Measurements from ENCODE around the gene AGPS. TPM values are rescaled to one million over a fixed set of nuclear protein-coding genes. Genes with fewer than 3 reads are reported as not detected.

AGPS gene
- total and polyA plus RNA-seq, 10 of the 15 experiments (the other 5 are each of a cell fraction or from before 2014, with no cell fraction given), result 7.9 to 54.2 (median 38.7) TPM

- POLR2A ChIA-PET, result interaction anchor here (0.6 to 1.2 kb wide), 5 partner anchors 14 to 383 kb away, joined by 3 to 5 read pairs (median 3); partner anchors contain the start of gene AGPS
- peaks cover 37% of the 10 kb centered on the region for H3K79me2 ChIP-seq (ENCODE audit: control insufficient read depth, insufficient read depth, low read length)
- ATAC-seq, result no peak
These were observed 13.6 kb downstream of the AGPS start for GRCh38 chr2:177406182-177406581.

More at GRCh38 chr2:177406182-177406581, 13.6 kb downstream of the AGPS start:
- Histone ChIP-seq H3K4me3 (no peak overlapping the region), H3K36me3 (ENCODE audit: control insufficient read depth in 2 of 2, insufficient read depth in 2 of 2, low read length in 1 of 2) (no peaks in the 10 kb centered on the region), H3K4me1 (ENCODE audit: control insufficient read depth, insufficient read depth, low read length) (no peaks in the 10 kb centered on the region), H4K20me1 (ENCODE audit: control insufficient read depth, insufficient read depth) (no peaks in the 10 kb centered on the region), H3K27ac (ENCODE audit: control insufficient read depth, insufficient read depth) (no peak overlapping the region), H2AFZ (ENCODE audit: control insufficient read depth, low read depth, low read length) (no peak overlapping the region), H3K9me3 (replicated peaks; ENCODE audit: control insufficient read depth, insufficient read depth, low read length) (no peaks in the 10 kb centered on the region; the same call in 2 of the 3 replicates), H3K9ac (ENCODE audit: control insufficient read depth, insufficient read depth, low read length) (no peak overlapping the region), H3K4me2 (ENCODE audit: control insufficient read depth, insufficient read depth) (no peak overlapping the region), H3K27me3 (replicated peaks in 1 of 2; ENCODE audit: control insufficient read depth in 2 of 2, insufficient read depth in 2 of 2, low read length in 1 of 2) (no peaks in the 10 kb centered on the region)
- DNase-seq (ENCODE audit: low read depth, low spot score) (no peak), FAIRE-seq (no peak)
- SMC1A ChIA-PET (ENCODE audit: uncharacterized antibody, unreplicated experiment), result interaction anchor here (0.7 to 3.2 kb wide), 7 partner anchors 8 to 1207 kb away, joined by 3 to 18 read pairs (median 10); no protein-coding TSS in a partner anchor
- BruUV-seq (replicated peaks), result no TSS peak
- RAD21 ChIA-PET (ENCODE audit: unreplicated experiment), result interaction anchor here (0.6 to 2.0 kb wide), 4 partner anchors 10 to 242 kb away, joined by 3 to 7 read pairs (median 6); no protein-coding TSS in a partner anchor
- intact Hi-C loops (cut with micrococcal nuclease; ENCODE audit: unreplicated experiment) (no loop called here), in situ Hi-C loops (cut with MboI) (no loop called here)
- WGBS (ENCODE audit: insufficient coverage, insufficient replicate concordance, low lambda C conversion rate, missing lambda C conversion rate), result 83% methylated on average over 1 of the region's 1 CpG
- TF ChIP-seq CUX1 (IDR thresholded peaks at IDR 0.05; ENCODE audit: insufficient replicate concordance, low read depth, low read length), result no peak
- no peak for TF ChIP-seq RAD51 (IDR thresholded peaks at IDR 0.05)
- TF ChIP-seq YBX1 (IDR thresholded peaks at IDR 0.05), result no peak
- TF ChIP-seq BCLAF1 (IDR thresholded peaks at IDR 0.05), result no peak
- no peak for TF ChIP-seq CREB1 (IDR thresholded peaks at IDR 0.05; ENCODE audit: low read depth)
- no peak for TF ChIP-seq JUND (IDR thresholded peaks at IDR 0.05; ENCODE audit: low read depth, low read length)
- TF ChIP-seq KAT2A (conservative IDR thresholded peaks at IDR 0.05; ENCODE audit: control insufficient read depth, low read depth, low read length), result no peak
- CTCF ChIA-PET, result interaction anchor here (0.8 to 3.5 kb wide), 9 partner anchors 9 to 319 kb away, joined by 3 to 22 read pairs (median 4); no protein-coding TSS in a partner anchor
